GM23338 (cell line): Measurements from ENCODE around the gene DENND11. TPM values are rescaled to one million over a fixed set of nuclear protein-coding genes. Genes with fewer than 3 reads are reported as not detected.

Experiments
- ATAC-seq: fragments of 200-7000 bp; cut with Tn5 transposase; 3 replicates; pipeline ENCODE4 v1.9.1; 2020
- DNase-seq: peaks from one replicate; pipeline ENCODE4 v3.0.0-alpha.2; 2015; ENCODE audit warnings: low spot score
- H2AFZ ChIP-seq: fragments of 200-600 bp; sonication (generic); 2 replicates; pipeline ENCODE4 v1.8.0; 2016; ENCODE audit warnings: antibody characterized with exemption, mild to moderate bottlenecking, moderate library complexity
- H3F3A ChIP-seq: fragments of 200-600 bp; sonication (generic); replicated peaks from 2 replicates; pipeline ENCODE4 v1.8.0; 2017; ENCODE audit warnings: antibody characterized with exemption, mixed run types, low read depth
- H3K27ac ChIP-seq: fragments of 200-600 bp; sonication (generic); 2 replicates; pipeline ENCODE4 v1.6.1; 2016; ENCODE audit warnings: low read depth
- H3K27me3 ChIP-seq: fragments of 200-600 bp; sonication (generic); 2 replicates; pipeline ENCODE4 v1.8.0; 2016; ENCODE audit warnings: mild to moderate bottlenecking, mixed run types, moderate library complexity; ENCODE audit not compliant: insufficient read depth
- H3K36me3 ChIP-seq: fragments of 200-600 bp; sonication (generic); 2 replicates; pipeline ENCODE4 v1.8.0; 2016; ENCODE audit warnings: mild to moderate bottlenecking; ENCODE audit not compliant: insufficient read depth
- H3K4me1 ChIP-seq: fragments of 200-600 bp; sonication (generic); 2 replicates; pipeline ENCODE4 v1.8.0; 2016; ENCODE audit warnings: mild to moderate bottlenecking, moderate library complexity; ENCODE audit not compliant: insufficient read depth
- H3K4me2 ChIP-seq: fragments of 200-600 bp; sonication (generic); 2 replicates; pipeline ENCODE4 v1.7.1; 2017; ENCODE audit warnings: mixed run types
- H3K4me3 ChIP-seq: fragments of 200-600 bp; sonication (generic); 2 replicates; pipeline ENCODE4 v1.6.1; 2016; ENCODE audit warnings: mixed run types
- H3K79me2 ChIP-seq: fragments of 200-600 bp; sonication (generic); replicated peaks from 2 replicates; pipeline ENCODE4 v1.8.0; 2017; ENCODE audit warnings: mild to moderate bottlenecking; ENCODE audit not compliant: insufficient read depth
- H3K9me2 ChIP-seq: fragments of 200-600 bp; sonication (generic); 2 replicates; pipeline ENCODE4 v1.8.0; 2017; ENCODE audit not compliant: insufficient read depth
- H4K20me1 ChIP-seq: fragments of 200-600 bp; sonication (generic); replicated peaks from 2 replicates; pipeline ENCODE4 v1.8.0; 2017; ENCODE audit warnings: mild to moderate bottlenecking; ENCODE audit not compliant: insufficient read depth
- H3K27ac Mint-ChIP-seq: 2 replicates; pipeline ENCODE4 v1.8.0; 2020; ENCODE audit warnings: inconsistent platforms, mild to moderate bottlenecking, moderate library complexity, mixed read lengths
- H3K27me3 Mint-ChIP-seq: 3 replicates; pipeline ENCODE4 v1.8.0; 2022; ENCODE audit warnings: low read depth, mild to moderate bottlenecking, moderate library complexity, mixed read lengths, inconsistent platforms; ENCODE audit not compliant: insufficient read depth, poor library complexity
- H3K36me3 Mint-ChIP-seq: 3 replicates; pipeline ENCODE4 v1.8.0; 2021; ENCODE audit warnings: low read depth, mild to moderate bottlenecking, inconsistent platforms, moderate library complexity, mixed read lengths
- H3K4me1 Mint-ChIP-seq: 3 replicates; pipeline ENCODE4 v1.8.0; 2020; ENCODE audit warnings: mild to moderate bottlenecking, inconsistent platforms, mixed read lengths
- H3K4me3 Mint-ChIP-seq: 3 replicates; pipeline ENCODE4 v1.8.0; 2021; ENCODE audit warnings: moderate library complexity, mild to moderate bottlenecking, inconsistent platforms, mixed read lengths
- H3K9me3 Mint-ChIP-seq: 3 replicates; pipeline ENCODE4 v1.8.0; 2020; ENCODE audit warnings: moderate library complexity, mild to moderate bottlenecking, inconsistent platforms, mixed read lengths
- CREB1 ChIP-seq: fragments of 250-450 bp; sonication (Bioruptor Pico); IDR thresholded peaks from 2 replicates; pipeline ENCODE4 v1.5.0; 2020; ENCODE audit warnings: low read depth, mild to moderate bottlenecking, moderate library complexity
- EZH2phosphoT487 ChIP-seq: fragments of 200-600 bp; sonication (generic); IDR thresholded peaks from one replicate; pipeline ENCODE4 v1.8.1; 2018; ENCODE audit warnings: antibody characterized with exemption; ENCODE audit not compliant: unreplicated experiment
- JUNB ChIP-seq: IDR thresholded peaks from one replicate; pipeline ENCODE4 v1.6.1; 2016; ENCODE audit warnings: antibody characterized with exemption; ENCODE audit not compliant: unreplicated experiment
- NANOG ChIP-seq: IDR thresholded peaks from 2 replicates; pipeline ENCODE4 v1.6.1; 2016; ENCODE audit warnings: antibody characterized with exemption, borderline replicate concordance
- POLR2AphosphoS5 ChIP-seq: IDR thresholded peaks from 2 replicates; pipeline ENCODE4 v1.6.1; 2016; ENCODE audit warnings: antibody characterized with exemption, low read depth
- STAT1 ChIP-seq: IDR thresholded peaks from one replicate; pipeline ENCODE4 v1.6.1; 2016; ENCODE audit warnings: antibody characterized with exemption; ENCODE audit not compliant: unreplicated experiment
- ZNF114 ChIP-seq: fragments of 250-450 bp; sonication (Bioruptor Pico); IDR thresholded peaks from 2 replicates; pipeline ENCODE4 v1.5.0; 2020; ENCODE audit warnings: mild to moderate bottlenecking, moderate library complexity
- ZNF331 ChIP-seq: fragments of 250-450 bp; sonication (Bioruptor Pico); IDR thresholded peaks from 2 replicates; pipeline ENCODE4 v1.5.0; 2020; ENCODE audit warnings: low read depth, mild to moderate bottlenecking, moderate library complexity
- polyA plus RNA-seq: library from polyadenylated mRNA; unstranded; fragments of >200 nt; fragmentation: Nextera tagmentation; extraction: Ambion mirVana; gene quantifications from 2 replicates; pipeline ENCODE4 v1.2.1, GENCODE V29; 2016
- total RNA-seq: library from RNA; depleted of rRNA; stranded (reverse); fragments of >200 nt; shearing (Covaris generic); gene quantifications from 2 replicates; pipeline ENCODE4 v1.2.3, GENCODE V29; 2014
- TF ChIP-seq, protein P1 (sequence below): IDR thresholded peaks from one replicate; pipeline ENCODE4 v1.6.1; 2018; ENCODE audit warnings: antibody characterized with exemption; ENCODE audit not compliant: unreplicated experiment
- TF ChIP-seq, protein P2 (sequence below), 2 experiments: fragments of 200-600 bp in 1 of 2; sonication (generic) in 1 of 2; conservative IDR thresholded peaks; 2 replicates each; pipeline versions ENCODE4 v1.5.1 to v1.6.1; 2016 to 2017; ENCODE audit warnings: antibody characterized with exemption in 2 of 2, low read depth in 2 of 2, mild to moderate bottlenecking in 2 of 2, moderate library complexity in 1 of 2

Gene DENND11
- total and polyA plus RNA-seq, 2 experiments from 2014 or later, result 5.1 to 29.5 TPM

DNA sequence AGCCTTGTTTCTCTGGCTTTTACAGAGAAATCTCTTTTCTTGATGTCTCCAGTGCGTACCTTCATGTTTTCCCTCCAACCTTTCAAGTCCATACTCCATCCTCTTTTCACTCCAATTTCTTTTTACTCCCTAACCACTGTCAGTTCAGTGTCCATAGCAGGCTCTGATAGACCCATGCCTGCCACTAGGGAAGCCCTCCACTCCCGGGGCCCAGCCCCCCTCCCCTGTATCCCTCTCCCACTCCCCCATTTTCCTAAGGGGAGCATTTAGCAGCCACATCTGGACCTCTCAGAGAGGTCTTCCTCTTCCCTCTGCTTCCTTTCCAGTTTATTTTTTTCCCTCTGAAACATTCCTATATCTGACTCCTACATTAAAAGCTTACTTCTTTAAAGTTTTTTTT lies 33.1 kb downstream of the DENND11 start:
- Mint-ChIP-seq H3K36me3 (peaks cover 49% of the 10 kb centered on the region), H3K4me3 (no peak overlapping the region), H3K27ac (no peak overlapping the region)

DNA sequence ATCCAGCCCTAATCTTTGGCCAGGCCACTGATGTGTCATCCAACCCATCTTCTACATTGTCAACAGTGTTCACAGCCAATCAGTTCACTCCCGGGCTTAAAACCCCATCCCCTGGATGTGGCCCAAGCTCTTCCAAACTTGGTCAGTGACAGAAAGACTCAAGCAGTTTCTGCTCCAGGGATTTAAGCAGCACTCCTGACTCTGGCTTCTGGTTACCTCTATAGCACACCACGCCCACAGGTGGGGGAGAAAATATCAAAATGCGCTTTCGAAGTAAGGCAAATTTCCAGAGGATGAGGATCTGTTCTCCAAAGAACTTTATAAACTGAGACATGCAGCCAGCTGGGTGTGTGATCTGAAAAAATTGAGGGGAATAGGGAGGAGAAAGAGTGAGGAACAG lies 35.9 kb downstream of the DENND11 start:
- H4K20me1 ChIP-seq, result no peaks in the 10 kb centered on the region
- H3K4me2 ChIP-seq, result no peak overlapping the region
- no peak overlapping the region for H2AFZ ChIP-seq
- Mint-ChIP-seq H3K9me3 (no peaks in the 10 kb centered on the region), H3K4me3 (no peak overlapping the region), H3K36me3 (peaks cover 44% of the 10 kb centered on the region), H3K27me3 (peaks cover 7% of the 10 kb centered on the region), H3K27ac (no peak overlapping the region), H3K4me1 (no peaks in the 10 kb centered on the region)
- H3K4me1 ChIP-seq, result no peaks in the 10 kb centered on the region
- no peak overlapping the region for H3K4me3 ChIP-seq
- no peaks in the 10 kb centered on the region for H3K9me2 ChIP-seq
- H3K79me2 ChIP-seq, result no peaks in the 10 kb centered on the region
- H3K27me3 ChIP-seq, result no peaks in the 10 kb centered on the region
- ATAC-seq, result no peak
- H3F3A ChIP-seq, result no peaks in the 10 kb centered on the region
- H3K27ac ChIP-seq, result no peak overlapping the region
- H3K36me3 ChIP-seq, result peaks cover 24% of the 10 kb centered on the region
- no peak for DNase-seq
- TF ChIP-seq ZNF331, result no peak
- TF ChIP-seq, protein P1, sequence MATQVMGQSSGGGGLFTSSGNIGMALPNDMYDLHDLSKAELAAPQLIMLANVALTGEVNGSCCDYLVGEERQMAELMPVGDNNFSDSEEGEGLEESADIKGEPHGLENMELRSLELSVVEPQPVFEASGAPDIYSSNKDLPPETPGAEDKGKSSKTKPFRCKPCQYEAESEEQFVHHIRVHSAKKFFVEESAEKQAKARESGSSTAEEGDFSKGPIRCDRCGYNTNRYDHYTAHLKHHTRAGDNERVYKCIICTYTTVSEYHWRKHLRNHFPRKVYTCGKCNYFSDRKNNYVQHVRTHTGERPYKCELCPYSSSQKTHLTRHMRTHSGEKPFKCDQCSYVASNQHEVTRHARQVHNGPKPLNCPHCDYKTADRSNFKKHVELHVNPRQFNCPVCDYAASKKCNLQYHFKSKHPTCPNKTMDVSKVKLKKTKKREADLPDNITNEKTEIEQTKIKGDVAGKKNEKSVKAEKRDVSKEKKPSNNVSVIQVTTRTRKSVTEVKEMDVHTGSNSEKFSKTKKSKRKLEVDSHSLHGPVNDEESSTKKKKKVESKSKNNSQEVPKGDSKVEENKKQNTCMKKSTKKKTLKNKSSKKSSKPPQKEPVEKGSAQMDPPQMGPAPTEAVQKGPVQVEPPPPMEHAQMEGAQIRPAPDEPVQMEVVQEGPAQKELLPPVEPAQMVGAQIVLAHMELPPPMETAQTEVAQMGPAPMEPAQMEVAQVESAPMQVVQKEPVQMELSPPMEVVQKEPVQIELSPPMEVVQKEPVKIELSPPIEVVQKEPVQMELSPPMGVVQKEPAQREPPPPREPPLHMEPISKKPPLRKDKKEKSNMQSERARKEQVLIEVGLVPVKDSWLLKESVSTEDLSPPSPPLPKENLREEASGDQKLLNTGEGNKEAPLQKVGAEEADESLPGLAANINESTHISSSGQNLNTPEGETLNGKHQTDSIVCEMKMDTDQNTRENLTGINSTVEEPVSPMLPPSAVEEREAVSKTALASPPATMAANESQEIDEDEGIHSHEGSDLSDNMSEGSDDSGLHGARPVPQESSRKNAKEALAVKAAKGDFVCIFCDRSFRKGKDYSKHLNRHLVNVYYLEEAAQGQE, result no peak
- no peak for TF ChIP-seq EZH2phosphoT487
- TF ChIP-seq JUNB, result no peak
- no peak for TF ChIP-seq CREB1
- TF ChIP-seq, protein P2, sequence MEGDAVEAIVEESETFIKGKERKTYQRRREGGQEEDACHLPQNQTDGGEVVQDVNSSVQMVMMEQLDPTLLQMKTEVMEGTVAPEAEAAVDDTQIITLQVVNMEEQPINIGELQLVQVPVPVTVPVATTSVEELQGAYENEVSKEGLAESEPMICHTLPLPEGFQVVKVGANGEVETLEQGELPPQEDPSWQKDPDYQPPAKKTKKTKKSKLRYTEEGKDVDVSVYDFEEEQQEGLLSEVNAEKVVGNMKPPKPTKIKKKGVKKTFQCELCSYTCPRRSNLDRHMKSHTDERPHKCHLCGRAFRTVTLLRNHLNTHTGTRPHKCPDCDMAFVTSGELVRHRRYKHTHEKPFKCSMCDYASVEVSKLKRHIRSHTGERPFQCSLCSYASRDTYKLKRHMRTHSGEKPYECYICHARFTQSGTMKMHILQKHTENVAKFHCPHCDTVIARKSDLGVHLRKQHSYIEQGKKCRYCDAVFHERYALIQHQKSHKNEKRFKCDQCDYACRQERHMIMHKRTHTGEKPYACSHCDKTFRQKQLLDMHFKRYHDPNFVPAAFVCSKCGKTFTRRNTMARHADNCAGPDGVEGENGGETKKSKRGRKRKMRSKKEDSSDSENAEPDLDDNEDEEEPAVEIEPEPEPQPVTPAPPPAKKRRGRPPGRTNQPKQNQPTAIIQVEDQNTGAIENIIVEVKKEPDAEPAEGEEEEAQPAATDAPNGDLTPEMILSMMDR (conservative IDR thresholded peaks at IDR 0.05; ENCODE audit: low read depth in 2 of 2), result no peak
- TF ChIP-seq STAT1, result no peak

More for the DNA sequence above, 33.1 kb downstream of the DENND11 start:
- Histone ChIP-seq H3K4me3 (no peak overlapping the region), H3K4me2 (no peak overlapping the region), H3K27ac (no peak overlapping the region), H3F3A (no peaks in the 10 kb centered on the region), H3K36me3 (peaks cover 3% of the 10 kb centered on the region; the same call in 1 of the 2 replicates), H4K20me1 (no peaks in the 10 kb centered on the region), H3K79me2 (no peaks in the 10 kb centered on the region), H3K27me3 (no peaks in the 10 kb centered on the region), H3K9me2 (no peaks in the 10 kb centered on the region), H2AFZ (no peak overlapping the region), H3K4me1 (no peaks in the 10 kb centered on the region)
- H3K4me1 Mint-ChIP-seq, result no peaks in the 10 kb centered on the region
- DNase-seq (no peak), ATAC-seq (peak; percentile 54; the same call in 2 of the 3 replicates)
- peaks cover 8% of the 10 kb centered on the region for H3K27me3 Mint-ChIP-seq
- peaks cover 8% of the 10 kb centered on the region; the same call in 1 of the 3 replicates for H3K9me3 Mint-ChIP-seq
- TF ChIP-seq EZH2phosphoT487 (no peak), POLR2AphosphoS5 (no peak), ZNF114 (CRISPR knock-in tag) (no peak), NANOG (no peak), JUNB (no peak)
- TF ChIP-seq, protein P2 (conservative IDR thresholded peaks at IDR 0.05; ENCODE audit: low read depth in 2 of 2), result no peak
